COR-L47 (cell line): ENCODE data around the gene PCDHGA11.
"Not testable (repeated sequence)": the region's sequence is repeated elsewhere in the genome, so short reads cannot be mapped to it uniquely, and the experiment has no call there.

ENCODE experiments used
- DNase-seq: peaks from one replicate; lab custom pipeline; 2025; lab: John Stamatoyannopoulos, UW

Gene PCDHGA11

DNA sequence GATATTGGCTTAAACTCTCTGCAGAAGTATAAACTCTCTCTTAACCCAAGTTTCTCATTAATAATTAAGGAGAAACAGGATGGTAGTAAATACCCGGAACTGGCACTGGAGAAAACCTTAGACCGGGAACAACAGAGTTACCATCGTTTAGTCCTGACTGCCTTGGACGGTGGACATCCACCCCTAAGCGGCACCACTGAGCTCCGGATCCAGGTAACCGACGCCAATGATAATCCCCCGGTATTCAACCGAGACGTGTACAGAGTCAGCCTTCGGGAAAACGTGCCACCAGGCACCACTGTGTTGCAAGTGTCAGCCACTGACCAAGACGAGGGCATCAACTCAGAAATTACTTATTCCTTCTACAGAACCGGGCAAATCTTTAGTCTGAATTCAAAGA is 22.2 kb upstream of the PCDHGA11 start:
- no peak for DNase-seq

- DNase-seq, result no peak
Measured at GRCh38 chr5:141399555-141400258, 21.1 kb upstream of the PCDHGA11 start.

- DNase-seq, result no peak
Measured at GRCh38 chr5:141402553-141403243, 18.2 kb upstream of the PCDHGA11 start, which contains the start of gene PCDHGA9. Gene PCDHGA9 (plus strand): TSS chr5:141402778. CDS start chr5:141402953, 175 bp downstream.

DNA sequence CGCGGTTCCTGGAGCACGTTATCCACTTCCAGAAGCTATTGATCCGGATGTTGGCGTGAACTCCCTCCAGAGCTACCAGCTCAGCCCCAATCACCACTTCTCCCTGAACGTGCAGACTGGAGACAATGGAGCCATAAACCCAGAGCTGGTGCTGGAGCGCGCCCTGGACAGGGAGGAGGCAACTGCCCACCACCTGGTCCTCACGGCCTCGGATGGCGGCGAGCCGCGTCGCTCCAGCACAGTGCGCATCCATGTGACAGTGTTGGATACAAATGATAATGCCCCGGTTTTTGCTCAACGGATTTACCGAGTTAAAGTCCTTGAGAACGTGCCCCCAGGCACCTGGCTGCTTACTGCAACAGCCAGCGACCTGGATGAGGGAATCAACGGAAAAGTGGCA is 17.5 kb upstream of the PCDHGA11 start:
- DNase-seq, result no peak

GRCh38 chr5:141407790-141408505 is 12.9 kb upstream of the PCDHGA11 start, which contains the start of gene PCDHGB6:
Gene PCDHGB6 (plus strand): TSS chr5:141408021. CDS start chr5:141408203, 182 bp downstream.
- DNase-seq, result not testable (repeated sequence)

GRCh38 chr5:141409598-141410306 is 11.1 kb upstream of the PCDHGA11 start:
- no peak for DNase-seq

- DNase-seq, result no peak
Measured at GRCh38 chr5:141411575-141411974, 9.3 kb upstream of the PCDHGA11 start.

GRCh38 chr5:141412854-141413539 is 7.9 kb upstream of the PCDHGA11 start, which contains the start of gene PCDHGA10:
Gene PCDHGA10 (plus strand): TSS chr5:141412987. CDS start chr5:141413176, 189 bp downstream.
- no peak for DNase-seq

DNA sequence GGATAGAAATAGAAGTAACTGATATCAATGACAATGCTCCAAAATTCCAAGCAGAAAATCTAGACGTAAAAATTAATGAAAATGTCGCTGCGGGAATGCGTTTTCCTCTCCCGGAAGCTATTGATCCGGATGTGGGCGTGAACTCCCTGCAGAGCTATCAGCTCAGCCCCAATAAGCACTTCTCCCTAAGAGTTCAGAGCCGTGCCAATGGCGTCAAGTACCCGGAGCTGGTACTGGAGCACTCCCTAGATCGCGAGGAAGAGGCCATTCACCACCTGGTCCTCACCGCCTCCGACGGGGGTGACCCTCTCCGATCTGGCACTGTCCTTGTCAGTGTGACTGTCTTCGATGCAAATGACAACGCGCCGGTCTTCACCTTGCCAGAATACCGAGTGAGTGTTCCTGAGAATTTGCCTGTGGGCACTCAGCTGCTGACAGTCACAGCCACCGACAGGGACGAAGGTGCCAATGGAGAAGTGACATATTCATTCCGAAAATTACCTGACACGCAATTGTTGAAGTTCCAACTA is 7.2 kb upstream of the PCDHGA11 start:
- DNase-seq, result no peak

DNA sequence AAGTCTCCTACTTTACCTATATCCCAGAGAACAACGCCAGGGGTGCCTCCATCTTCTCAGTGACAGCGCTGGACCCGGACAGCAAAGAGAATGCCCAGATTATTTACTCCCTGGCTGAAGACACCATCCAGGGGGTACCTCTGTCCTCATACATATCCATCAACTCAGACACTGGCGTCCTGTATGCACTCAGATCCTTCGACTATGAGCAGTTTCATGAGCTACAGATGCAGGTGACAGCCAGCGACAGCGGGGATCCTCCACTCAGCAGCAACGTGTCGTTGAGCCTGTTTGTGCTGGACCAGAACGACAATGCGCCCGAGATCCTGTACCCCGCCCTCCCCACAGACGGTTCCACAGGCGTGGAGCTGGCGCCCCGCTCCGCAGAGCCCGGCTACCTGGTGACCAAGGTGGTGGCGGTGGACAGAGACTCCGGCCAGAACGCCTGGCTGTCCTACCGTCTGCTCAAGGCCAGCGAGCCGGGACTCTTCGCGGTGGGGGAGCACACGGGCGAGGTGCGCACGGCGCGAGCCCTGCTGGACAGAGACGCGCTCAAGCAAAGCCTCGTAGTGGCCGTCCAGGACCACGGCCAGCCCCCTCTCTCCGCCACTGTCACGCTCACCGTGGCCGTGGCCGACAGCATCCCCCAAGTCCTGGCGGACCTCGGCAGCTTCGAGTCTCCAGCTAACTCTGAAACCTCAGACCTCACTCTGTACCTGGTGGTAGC is 6.1 kb upstream of the PCDHGA11 start:
- not testable (repeated sequence) for DNase-seq

GRCh38 chr5:141415275-141415618 is 5.6 kb upstream of the PCDHGA11 start:
- DNase-seq, result not testable (repeated sequence)

DNA sequence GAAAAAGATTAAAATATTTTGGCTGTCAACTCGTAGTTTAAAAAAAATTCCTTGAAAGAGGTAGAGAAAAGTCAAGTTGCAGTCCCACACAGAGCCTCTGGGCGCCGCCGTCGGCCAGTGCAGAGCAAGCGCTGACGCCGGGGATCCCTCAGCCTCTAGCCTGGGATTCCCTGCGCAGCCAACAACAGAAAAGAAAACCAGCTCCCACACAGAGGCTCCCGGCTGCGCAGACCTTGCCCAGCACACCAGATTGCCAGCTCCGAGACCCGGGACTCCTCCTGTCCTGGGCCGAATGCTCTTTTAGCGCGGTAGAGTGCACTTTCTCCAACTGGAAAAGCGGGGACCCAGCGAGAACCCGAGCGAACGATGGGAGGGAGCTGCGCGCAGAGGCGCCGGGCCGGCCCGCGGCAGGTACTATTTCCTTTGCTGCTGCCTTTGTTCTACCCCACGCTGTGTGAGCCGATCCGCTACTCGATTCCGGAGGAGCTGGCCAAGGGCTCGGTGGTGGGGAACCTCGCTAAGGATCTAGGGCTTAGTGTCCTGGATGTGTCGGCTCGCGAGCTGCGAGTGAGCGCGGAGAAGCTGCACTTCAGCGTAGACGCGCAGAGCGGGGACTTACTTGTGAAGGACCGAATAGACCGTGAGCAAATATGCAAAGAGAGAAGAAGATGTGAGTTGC is 3.2 kb upstream of the PCDHGA11 start, which contains the start of gene PCDHGB7:
Gene PCDHGB7 (plus strand): TSS at position 184 of the 679 bp plus-strand sequence. CDS start 183 bp downstream, at position 367.
- DNase-seq, result not testable (repeated sequence)

DNA sequence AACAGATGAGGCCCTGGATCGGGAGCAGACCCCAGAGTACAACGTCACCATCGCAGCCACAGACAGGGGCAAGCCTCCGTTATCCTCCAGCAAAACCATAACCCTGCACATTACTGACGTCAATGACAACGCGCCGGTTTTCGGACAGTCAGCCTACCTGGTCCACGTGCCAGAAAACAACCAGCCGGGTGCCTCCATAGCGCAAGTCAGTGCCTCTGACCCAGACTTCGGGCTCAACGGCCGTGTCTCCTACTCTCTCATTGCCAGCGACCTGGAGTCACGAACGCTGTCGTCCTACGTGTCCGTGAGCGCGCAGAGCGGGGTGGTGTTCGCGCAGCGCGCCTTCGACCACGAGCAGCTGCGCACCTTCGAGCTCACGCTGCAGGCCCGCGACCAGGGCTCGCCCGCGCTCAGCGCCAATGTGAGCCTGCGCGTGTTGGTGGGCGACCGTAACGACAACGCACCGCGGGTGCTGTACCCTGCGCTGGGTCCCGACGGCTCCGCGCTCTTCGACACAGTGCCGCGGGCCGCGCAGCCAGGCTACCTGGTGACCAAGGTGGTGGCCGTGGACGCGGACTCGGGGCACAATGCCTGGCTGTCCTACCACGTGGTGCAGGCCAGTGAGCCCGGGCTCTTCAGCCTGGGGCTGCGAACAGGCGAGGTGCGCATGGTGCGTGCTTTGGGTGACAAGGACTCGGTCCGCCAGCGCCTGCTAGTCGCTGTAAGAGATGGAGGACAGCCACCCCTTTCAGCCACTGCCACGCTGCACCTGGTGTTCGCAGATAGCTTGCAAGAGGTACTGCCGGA is 1.6 kb upstream of the PCDHGA11 start:
- no peak for DNase-seq

- DNase-seq, result no peak
Measured at GRCh38 chr5:141421489-141421855, 621 bp downstream of the PCDHGA11 start.

DNA sequence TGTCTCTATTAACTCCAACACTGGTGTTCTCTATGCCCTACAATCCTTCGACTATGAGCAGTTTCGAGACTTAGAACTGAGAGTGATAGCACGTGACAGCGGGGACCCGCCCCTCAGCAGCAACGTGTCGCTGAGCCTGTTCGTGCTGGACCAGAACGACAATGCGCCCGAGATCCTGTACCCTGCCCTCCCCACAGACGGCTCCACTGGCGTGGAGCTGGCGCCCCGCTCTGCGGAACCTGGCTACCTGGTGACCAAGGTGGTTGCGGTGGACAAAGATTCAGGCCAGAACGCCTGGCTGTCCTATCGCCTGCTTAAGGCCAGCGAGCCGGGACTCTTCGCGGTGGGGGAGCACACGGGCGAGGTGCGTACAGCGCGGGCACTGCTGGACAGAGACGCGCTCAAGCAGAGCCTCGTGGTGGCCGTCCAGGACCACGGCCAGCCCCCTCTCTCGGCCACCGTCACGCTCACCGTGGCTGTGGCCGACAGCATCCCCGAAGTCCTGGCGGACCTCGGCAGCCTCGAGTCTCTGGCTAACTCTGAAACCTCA is 2.0 kb downstream of the PCDHGA11 start:
- no peak for DNase-seq

DNA sequence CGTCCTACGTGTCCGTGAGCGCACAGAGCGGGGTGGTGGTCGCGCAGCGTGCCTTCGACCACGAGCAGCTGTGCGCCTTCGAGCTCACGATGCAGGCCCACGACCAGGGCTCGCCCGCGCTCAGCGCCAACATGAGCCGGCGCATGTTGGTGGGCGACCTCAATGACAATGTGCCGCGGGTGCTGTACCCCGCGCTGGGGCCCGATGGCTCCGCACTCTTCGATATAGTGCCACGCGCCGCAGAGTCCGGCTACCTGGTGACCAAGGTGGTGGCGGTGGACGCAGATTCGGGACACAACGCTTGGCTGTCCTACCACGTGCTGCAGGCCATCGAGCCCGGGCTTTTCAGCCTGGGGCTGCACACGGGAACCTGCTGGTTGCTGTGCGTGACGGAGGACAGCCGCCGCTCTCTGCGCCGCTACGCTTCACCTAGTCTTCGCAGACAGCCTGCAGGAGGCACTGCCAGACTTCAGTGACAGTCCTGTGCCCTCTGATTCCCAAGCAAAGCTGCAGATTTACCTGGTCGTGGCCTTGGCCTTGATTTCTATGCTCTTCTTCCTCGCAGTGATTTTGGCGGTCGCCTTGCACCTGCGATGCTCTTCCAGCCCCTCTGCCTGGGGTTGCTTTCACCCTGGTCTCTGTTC is 7.1 kb downstream of the PCDHGA11 start:
- DNase-seq, result no peak

DNA sequence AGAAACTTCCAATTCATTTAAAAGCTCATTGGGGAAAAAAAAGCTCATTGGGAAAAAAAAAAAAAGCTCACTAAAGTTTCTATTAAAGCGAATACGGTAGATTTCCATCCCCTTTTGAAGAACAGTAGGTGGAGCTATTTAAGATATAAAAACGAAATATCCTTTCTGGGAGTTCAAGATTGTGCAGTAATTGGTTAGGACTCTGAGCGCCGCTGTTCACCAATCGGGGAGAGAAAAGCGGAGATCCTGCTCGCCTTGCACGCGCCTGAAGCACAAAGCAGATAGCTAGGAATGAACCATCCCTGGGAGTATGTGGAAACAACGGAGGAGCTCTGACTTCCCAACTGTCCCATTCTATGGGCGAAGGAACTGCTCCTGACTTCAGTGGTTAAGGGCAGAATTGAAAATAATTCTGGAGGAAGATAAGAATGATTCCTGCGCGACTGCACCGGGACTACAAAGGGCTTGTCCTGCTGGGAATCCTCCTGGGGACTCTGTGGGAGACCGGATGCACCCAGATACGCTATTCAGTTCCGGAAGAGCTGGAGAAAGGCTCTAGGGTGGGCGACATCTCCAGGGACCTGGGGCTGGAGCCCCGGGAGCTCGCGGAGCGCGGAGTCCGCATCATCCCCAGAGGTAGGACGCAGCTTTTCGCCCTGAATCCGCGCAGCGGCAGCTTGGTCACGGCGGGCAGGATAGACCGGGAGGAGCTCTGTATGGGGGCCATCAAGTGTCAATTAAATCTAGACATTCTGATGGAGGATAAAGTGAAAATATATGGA is 9.7 kb downstream of the PCDHGA11 start, which contains the start of gene PCDHGA12:
Gene PCDHGA12 (plus strand): TSS at position 176 of the 782 bp plus-strand sequence. CDS start 253 bp downstream, at position 429.
- DNase-seq, result no peak
